Sigmoid colon (tissue), 7 donors: ENCODE measurements around the gene IL17D. TPM values are rescaled to one million over a fixed set of nuclear protein-coding genes. Genes with fewer than 3 reads are reported as not detected.

Experiments
- DNase-seq: peaks from one replicate; pipeline ENCODE4 v3.0.0-alpha.2; 2019
- H3K27ac ChIP-seq, 4 donors: fragments of 200-600 bp; sonication (generic); one replicate each; pipeline ENCODE4 v1.5.1; 2016 to 2019; ENCODE audit warnings: mild to moderate bottlenecking in 1 of 4
- H3K27me3 ChIP-seq, 3 donors: fragments of 200-600 bp; sonication (generic); one replicate each; pipeline ENCODE4 v1.5.1; 2019; ENCODE audit warnings: mild to moderate bottlenecking in 1 of 3
- H3K36me3 ChIP-seq, 4 donors: fragments of 200-600 bp; sonication (generic); one replicate each; pipeline ENCODE4 v1.5.1; 2016 to 2019
- H3K4me1 ChIP-seq, 4 donors: fragments of 200-600 bp; sonication (generic); one replicate each; pipeline ENCODE4 v1.5.1; 2017 to 2019
- H3K4me3 ChIP-seq, 4 donors: fragments of 200-600 bp; sonication (generic); one replicate each; pipeline ENCODE4 v1.5.1; 2017 to 2019; ENCODE audit warnings: mild to moderate bottlenecking in 2 of 4, moderate library complexity in 1 of 4
- H3K9me3 ChIP-seq, 4 donors: fragments of 200-600 bp in 3 of 4; sonication (generic) in 3 of 4; one replicate each; pipeline versions ENCODE4 v1.5.1 to v1.6.1; 2013 to 2019
- CTCF ChIP-seq, 4 experiments: fragments of 450-650 bp in 3 of 4; fragments of 200-600 bp in 1 of 4; IDR thresholded peaks; one replicate each; pipeline ENCODE4 v1.5.1; 2016 to 2019; ENCODE audit warnings: antibody characterized with exemption in 4 of 4, mild to moderate bottlenecking in 3 of 4, moderate library complexity in 2 of 4
- EP300 ChIP-seq, 4 donors: sonication (generic); formaldehyde crosslinking; IDR thresholded peaks; one replicate each; pipeline ENCODE4 v1.6.1; 2017; ENCODE audit warnings: antibody characterized with exemption in 4 of 4
- POLR2A ChIP-seq, 2 donors: fragments of 450-650 bp; IDR thresholded peaks; one replicate each; pipeline ENCODE4 v1.6.1; 2016; ENCODE audit warnings: antibody characterized with exemption in 2 of 2, mild to moderate bottlenecking in 2 of 2, moderate library complexity in 2 of 2
- POLR2AphosphoS5 ChIP-seq, 4 donors: sonication (generic); formaldehyde crosslinking; IDR thresholded peaks; one replicate each; pipeline ENCODE4 v1.6.1; 2017; ENCODE audit warnings: antibody characterized with exemption in 4 of 4
- WGBS, 2 donors: extraction: QIAGEN DNeasy Blood & Tissue Kit; methylation state at CpG; one replicate each; pipeline ENCODE4 v1.1.7; 2013; 5-methylcytosine and 5-hydroxymethylcytosine counted together
- intact Hi-C: fragments of 100-400 bp; cut with DNase I; formaldehyde crosslinking; loops from one replicate; pipeline ENCODE4 v1.15.1; 2023
- polyA plus RNA-seq, 3 donors: library from polyadenylated mRNA; stranded (reverse); fragments of 200-250 nt; gene quantifications; one replicate each; pipeline ENCODE4 v1.2.3, GENCODE V29; 2013
- total RNA-seq, 4 donors: library from RNA; depleted of rRNA; stranded (reverse); fragments of >200 nt; gene quantifications; one replicate each; pipeline ENCODE4 v1.1.0, GENCODE V29; 2016
- donor health status: healthy with polysubstance abuse.
- donor health status: Bipolar disorder and iron deficiency.
- donor health status: healthy.

The IL17D gene
- total and polyA plus RNA-seq, 7 donors, result 0.52 to 3.2 (median 1.4) TPM; not detected in 1

DNA sequence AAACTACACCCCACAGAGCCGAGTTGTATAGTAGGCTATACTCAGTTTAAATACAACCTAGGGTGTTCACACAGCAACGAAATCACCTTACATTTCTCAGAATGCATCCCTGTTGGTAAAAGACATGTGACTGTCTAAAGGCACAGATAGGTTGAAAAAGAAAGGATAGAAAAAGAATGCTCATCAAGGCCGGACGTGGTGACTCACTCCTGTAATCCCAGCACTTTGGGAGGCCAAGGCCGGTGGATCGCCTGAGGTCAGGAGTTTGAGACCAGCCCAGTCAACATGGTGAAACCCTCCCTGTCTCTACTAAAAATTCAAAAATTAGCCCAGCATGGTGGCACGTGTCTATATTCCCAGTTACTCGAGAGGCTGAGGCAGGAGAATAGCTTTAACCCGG, 3.8 kb upstream of the IL17D start:
- H3K27ac ChIP-seq, result no peak overlapping the region
- TF ChIP-seq POLR2A (IDR thresholded peaks at IDR 0.05) (no peak), EP300 (IDR thresholded peaks at IDR 0.05) (no peak)
- intact Hi-C loops, result loop anchor here (5.0 to 10.0 kb wide), 2 partner anchors 202 to 515 kb away; no protein-coding TSS in a partner anchor
- H3K27me3 ChIP-seq, result peaks cover 0 to 32% (median 6%) of the 10 kb centered on the region in 3 donors
- no peaks in the 10 kb centered on the region for H3K9me3 ChIP-seq
- H3K4me3 ChIP-seq, result no peak overlapping the region
- H3K36me3 ChIP-seq, result no peaks in the 10 kb centered on the region
- WGBS, 2 donors, result 93 to 95% methylated on average over 9 of the region's 9 CpGs
- DNase-seq, result no peak
- H3K4me1 ChIP-seq, result peaks cover 0 to 14% (median 11%) of the 10 kb centered on the region in 4 donors

- Histone ChIP-seq H3K9me3 (no peaks in the 10 kb centered on the region), H3K27ac (no peak overlapping the region), H3K36me3 (no peaks in the 10 kb centered on the region), H3K4me1 (peaks cover 0 to 14% (median 11%) of the 10 kb centered on the region in 4 donors), H3K4me3 (no peak overlapping the region), H3K27me3 (peaks cover 0 to 32% (median 6%) of the 10 kb centered on the region in 3 donors)
- intact Hi-C loops, result loop anchor here (5.0 to 10.0 kb wide), 2 partner anchors 203 to 515 kb away; no protein-coding TSS in a partner anchor
- no peak for DNase-seq
- WGBS, 2 donors, result 91 to 93% methylated on average over 6 of the region's 6 CpGs
- TF ChIP-seq POLR2AphosphoS5 (IDR thresholded peaks at IDR 0.05) (no peak), EP300 (IDR thresholded peaks at IDR 0.05) (no peak), POLR2A (IDR thresholded peaks at IDR 0.05) (no peak), CTCF (IDR thresholded peaks at IDR 0.05) (no peak)
Measured at GRCh38 chr13:20700288-20700687, 3.2 kb upstream of the IL17D start.

DNA sequence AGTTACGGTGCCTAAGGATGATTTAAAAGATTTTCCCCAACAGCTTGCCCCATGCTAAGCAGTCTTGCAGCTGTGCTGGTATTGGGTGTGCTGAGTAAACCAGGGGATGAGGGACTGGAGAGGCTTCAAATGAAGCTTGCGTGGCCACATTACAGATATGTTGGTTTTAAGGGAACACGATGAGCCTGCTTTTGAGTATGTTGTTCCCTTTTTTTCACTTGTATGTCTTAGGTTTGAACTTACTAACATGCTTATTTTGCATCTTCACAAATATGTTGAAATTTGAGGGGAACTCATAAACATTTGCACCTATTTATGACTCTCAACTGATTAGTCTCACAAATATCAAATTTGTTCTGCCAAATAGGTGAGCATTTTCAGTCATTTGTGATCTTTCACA, 2.0 kb upstream of the IL17D start:
- intact Hi-C loops, result loop anchor here (5.0 to 10.0 kb wide), 2 partner anchors 204 to 517 kb away; no protein-coding TSS in a partner anchor
- TF ChIP-seq POLR2AphosphoS5 (IDR thresholded peaks at IDR 0.05) (no peak), EP300 (IDR thresholded peaks at IDR 0.05) (no peak), CTCF (IDR thresholded peaks at IDR 0.05) (no peak), POLR2A (IDR thresholded peaks at IDR 0.05) (no peak)
- 93 to 95% methylated on average over 3 of the region's 3 CpGs for WGBS, 2 donors

DNA sequence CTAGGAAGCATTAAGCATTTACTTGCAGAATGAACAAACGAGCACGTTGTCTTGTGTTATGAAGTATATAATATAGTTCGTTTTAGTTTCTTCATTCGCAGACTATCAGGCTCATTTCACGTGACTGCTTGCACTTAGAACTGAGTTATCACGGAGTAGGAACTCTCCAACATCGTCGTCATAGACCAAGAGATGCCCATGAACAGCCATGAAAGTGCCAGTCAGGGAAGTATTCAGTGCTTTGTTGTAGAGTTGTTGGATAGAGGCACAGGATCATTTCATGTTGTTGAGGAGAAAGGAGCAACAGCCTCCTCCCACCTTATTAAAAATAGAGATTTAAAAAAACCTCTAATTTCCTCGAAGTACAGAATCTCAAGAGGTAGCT, 977 bp upstream of the IL17D start:
- Histone ChIP-seq H3K36me3 (no peaks in the 10 kb centered on the region), H3K9me3 (no peaks in the 10 kb centered on the region), H3K4me3 (peak overlapping the region in 3 of 4 donors; percentile 61 to 80 (median 75)), H3K4me1 (peaks cover 0 to 14% (median 11%) of the 10 kb centered on the region in 4 donors), H3K27me3 (peaks cover 0 to 32% (median 6%) of the 10 kb centered on the region in 3 donors), H3K27ac (peak overlapping the region in 2 of 4 donors; percentile 46 to 75)
- WGBS, 2 donors, result 6 to 14% methylated on average over 9 of the region's 9 CpGs
- intact Hi-C loops, result loop anchor here (5.0 to 10.0 kb wide), 2 partner anchors 205 to 518 kb away; no protein-coding TSS in a partner anchor
- TF ChIP-seq POLR2A (IDR thresholded peaks at IDR 0.05), result no peak
- TF ChIP-seq POLR2AphosphoS5 (IDR thresholded peaks at IDR 0.05), result peak in 2 of 4 donors; percentile 22 to 36
- DNase-seq, result no peak

More for the DNA sequence above, 2.0 kb upstream of the IL17D start:
- Histone ChIP-seq H3K27ac (no peak overlapping the region), H3K27me3 (peaks cover 0 to 32% (median 6%) of the 10 kb centered on the region in 3 donors), H3K4me3 (no peak overlapping the region), H3K4me1 (peaks cover 0 to 14% (median 11%) of the 10 kb centered on the region in 4 donors), H3K9me3 (no peaks in the 10 kb centered on the region), H3K36me3 (no peaks in the 10 kb centered on the region)
- DNase-seq, result no peak

GRCh38 chr13:20703780-20704458, 420 bp downstream of the IL17D start:
- WGBS, 2 donors, result 1% methylated on average over 97 to 98 of the region's 98 CpGs
- Histone ChIP-seq H3K36me3 (no peaks in the 10 kb centered on the region), H3K4me1 (peaks cover 0 to 14% (median 11%) of the 10 kb centered on the region in 4 donors), H3K27ac (peak overlapping the region; percentile 49 to 67 (median 55)), H3K4me3 (peak overlapping the region in 3 of 4 donors; percentile 61 to 80 (median 75)), H3K9me3 (no peaks in the 10 kb centered on the region), H3K27me3 (peaks cover 0 to 32% (median 6%) of the 10 kb centered on the region in 3 donors)
- TF ChIP-seq POLR2AphosphoS5 (IDR thresholded peaks at IDR 0.05) (peak in 1 of 4 donors; percentile 41), CTCF (IDR thresholded peaks at IDR 0.05) (peak in 2 of 4 experiments; percentile 13 to 67), EP300 (IDR thresholded peaks at IDR 0.05) (no peak)
- intact Hi-C loops, result loop anchor here (5.0 to 10.0 kb wide), 2 partner anchors 207 to 519 kb away; no protein-coding TSS in a partner anchor
- peak; percentile 88 for DNase-seq
